ENCODE data around the gene ABCC12. TPM values are rescaled to one million over a fixed set of nuclear protein-coding genes. Genes with fewer than 3 reads are reported as not detected.
A peak's percentile ranks its signal among the peaks of the same experiment; 100 is the strongest.

ABCC12 gene
- polyA plus RNA-seq, 2 of the 4 experiments (the other 2 are of a cell fraction), result 0.23 TPM; not detected in 1

GRCh38 chr16:48115299-48115698 lies 40.5 kb downstream of the ABCC12 start:
- no peak for TF ChIP-seq KDM1A (IDR thresholded peaks at IDR 0.05; ENCODE audit: low read depth)
- no peak for TF ChIP-seq SMC3 (IDR thresholded peaks at IDR 0.05)
- TF ChIP-seq PBX3 (IDR thresholded peaks at IDR 0.05), result no peak
- no peak for TF ChIP-seq MAX (IDR thresholded peaks at IDR 0.05)
- no peak for TF ChIP-seq TP53 (CRISPR knock-in tag; IDR thresholded peaks at IDR 0.05)
- TF ChIP-seq RAD21 (conservative IDR thresholded peaks at IDR 0.05 in 1 of 2, IDR thresholded peaks at IDR 0.05 in 1 of 2), result no peak
- TF ChIP-seq BCL3 (IDR thresholded peaks at IDR 0.05), result no peak
- no peak for TF ChIP-seq FOSB (CRISPR knock-in tag; IDR thresholded peaks at IDR 0.05)
- no peak for TF ChIP-seq POLR2A (IDR thresholded peaks at IDR 0.05; ENCODE audit: low read length)
- TF ChIP-seq EHF (CRISPR knock-in tag; IDR thresholded peaks at IDR 0.05), result no peak
- TF ChIP-seq RARB (CRISPR knock-in tag; IDR thresholded peaks at IDR 0.05), result no peak
- TF ChIP-seq REST (IDR thresholded peaks at IDR 0.05), result no peak
- no peak for TF ChIP-seq CTCF (IDR thresholded peaks at IDR 0.05)
- no peak for TF ChIP-seq HEYL (CRISPR knock-in tag; IDR thresholded peaks at IDR 0.05)
- no peak for TF ChIP-seq NR3C1 (IDR thresholded peaks at IDR 0.05)
- no peak for TF ChIP-seq RCOR1 (IDR thresholded peaks at IDR 0.05; ENCODE audit: low read depth, low read length)
- no peak for TF ChIP-seq ZFP36 (IDR thresholded peaks at IDR 0.05; ENCODE audit: borderline replicate concordance, partially characterized antibody)
- TF ChIP-seq HOXA7 (CRISPR knock-in tag; IDR thresholded peaks at IDR 0.05), result no peak
- TF ChIP-seq HDAC2 (IDR thresholded peaks at IDR 0.05), result no peak
- FAIRE-seq, result no peak
- Histone ChIP-seq H3K4me2 (no peak overlapping the region), H3K4me1 (peaks cover 4% of the 10 kb centered on the region; the same call in 1 of the 3 replicates), H3K9me3 (no peaks in the 10 kb centered on the region), H3K27ac (peak overlapping the region in 1 of 2 experiments; percentile 31; a peak in 2 of 6 replicates), H3K4me3 (no peak overlapping the region)
- POLR2A ChIA-PET, result no interaction called here
- ATAC-seq, result no peak
- no peak for DNase-seq (ENCODE audit: low read depth in 1 of 2, low spot score in 1 of 2)
- 95% methylated on average over 14 of the region's 14 CpGs for WGBS (ENCODE audit: missing lambda C conversion rate)
- CTCF ChIA-PET, result interaction anchor here (0.7 to 2.8 kb wide), 6 partner anchors 9 to 973 kb away, joined by 3 to 7 read pairs (median 4); no protein-coding TSS in a partner anchor

- Histone ChIP-seq H3K27ac (peak overlapping the region in 1 of 2 experiments; percentile 31; a peak in 1 of 6 replicates), H3K9me3 (no peaks in the 10 kb centered on the region), H3K4me2 (no peak overlapping the region), H3K4me1 (peaks cover 4% of the 10 kb centered on the region; the same call in 1 of the 3 replicates), H3K4me3 (no peak overlapping the region)
- DNase-seq (ENCODE audit: low read depth in 1 of 2, low spot score in 1 of 2) (no peak), ATAC-seq (no peak), FAIRE-seq (no peak)
- POLR2A ChIA-PET, result no interaction called here
- WGBS (ENCODE audit: missing lambda C conversion rate), result 92% methylated on average over 7 of the region's 7 CpGs
- TF ChIP-seq CEBPB (IDR thresholded peaks at IDR 0.05) (no peak), POLR2A (IDR thresholded peaks at IDR 0.05; ENCODE audit: low read length) (no peak), ELK1 (IDR thresholded peaks at IDR 0.05; ENCODE audit: low read depth, low read length) (no peak), NR3C1 (IDR thresholded peaks at IDR 0.05) (no peak)
- CTCF ChIA-PET, result interaction anchor here (0.7 to 2.8 kb wide), 9 partner anchors 10 to 973 kb away, joined by 3 to 7 read pairs (median 3); partner anchors contain the start of gene NETO2
Measured at GRCh38 chr16:48114410-48114809, 41.4 kb downstream of the ABCC12 start.

Measured in A549 (cell line).